ENCODE measurements around the gene APEX1.

GRCh38 chr14:20494935-20495766 is 40.1 kb downstream of the APEX1 start:
- TF ChIP-seq CTCF (IDR thresholded peaks at IDR 0.05) (no peak), POLR2A (IDR thresholded peaks at IDR 0.05) (no peak)

All from right lobe of liver (tissue), 4 donors.